ENCODE data around the gene GALNT6.

GRCh38 chr12:51403159-51403558 lies 12.0 kb upstream of the GALNT6 start:
- no peak for TF ChIP-seq XRCC3 (IDR thresholded peaks at IDR 0.05)
- TF ChIP-seq CTCF (IDR thresholded peaks at IDR 0.05 in 2 of 3, conservative IDR thresholded peaks at IDR 0.05 in 1 of 3; ENCODE audit: insufficient read depth in 2 of 3, low read depth in 1 of 3, low read length in 3 of 3) = no peak
- no peak for TF ChIP-seq PRDM10 (IDR thresholded peaks at IDR 0.05; ENCODE audit: partially characterized antibody)
- no peak for TF ChIP-seq FOSL1 (tag; conservative IDR thresholded peaks at IDR 0.05)
- TF ChIP-seq TRIM24 (IDR thresholded peaks at IDR 0.05) = no peak
- TF ChIP-seq ZBTB26 (CRISPR knock-in tag; IDR thresholded peaks at IDR 0.05) = no peak
- TF ChIP-seq RAD21 (CRISPR knock-in tag; conservative IDR thresholded peaks at IDR 0.05 in 1 of 2, IDR thresholded peaks at IDR 0.05 in 1 of 2) = no peak
- no peak for TF ChIP-seq DMBX1 (CRISPR knock-in tag; IDR thresholded peaks at IDR 0.05; ENCODE audit: borderline replicate concordance)
- TF ChIP-seq ZFP1 (CRISPR knock-in tag; IDR thresholded peaks at IDR 0.05) = no peak
- TF ChIP-seq MCM5 (IDR thresholded peaks at IDR 0.05; ENCODE audit: low read depth) = no peak
